Calu3 (cell line): Measurements from ENCODE around the gene TNFAIP3. TPM values are rescaled to one million over a fixed set of nuclear protein-coding genes. Genes with fewer than 3 reads are reported as not detected.

Experiments
- BruUV-seq: library from RNA; stranded (reverse); fragments of 400-500 nt; replicated peaks from 2 replicates; lab custom pipeline; 2021; lab: Mats Ljungman, UMichigan
- CTCF ChIA-PET: fragments of 300-600 bp; sonication (Branson Sonifier 250); formaldehyde crosslinking; loops from one replicate; lab custom pipeline; 2022; ENCODE audit warnings: antibody characterized with exemption; lab: Charles Lee
- DNase-seq: peaks from one replicate; pipeline ENCODE4 v3.0.0; 2022
- H3K27ac Mint-ChIP-seq: one replicate; pipeline ENCODE4 v1.8.0; 2022; ENCODE audit warnings: mixed read lengths; ENCODE audit not compliant: unreplicated experiment
- H3K27me3 Mint-ChIP-seq: one replicate; pipeline ENCODE4 v1.8.0; 2022; ENCODE audit warnings: mixed read lengths; ENCODE audit not compliant: unreplicated experiment
- H3K36me3 Mint-ChIP-seq: one replicate; pipeline ENCODE4 v1.8.0; 2022; ENCODE audit warnings: mild to moderate bottlenecking, moderate library complexity, mixed read lengths; ENCODE audit not compliant: insufficient read depth, unreplicated experiment
- H3K4me1 Mint-ChIP-seq: one replicate; pipeline ENCODE4 v1.8.0; 2022; ENCODE audit warnings: mild to moderate bottlenecking, low read depth, mixed read lengths; ENCODE audit not compliant: unreplicated experiment
- H3K4me3 Mint-ChIP-seq: one replicate; pipeline ENCODE4 v1.8.0; 2022; ENCODE audit warnings: mild to moderate bottlenecking, low read depth, moderate library complexity, mixed read lengths; ENCODE audit not compliant: unreplicated experiment
- H3K9me3 Mint-ChIP-seq: one replicate; pipeline ENCODE4 v1.8.0; 2022; ENCODE audit warnings: low read depth, mixed read lengths; ENCODE audit not compliant: unreplicated experiment
- CTCF ChIP-seq: fragments of 200-600 bp; IDR thresholded peaks from one replicate; pipeline ENCODE4 v1.8.0; 2022; ENCODE audit warnings: antibody characterized with exemption; ENCODE audit not compliant: unreplicated experiment
- intact Hi-C: fragments of 100-400 bp; cut with micrococcal nuclease; formaldehyde crosslinking; loops from one replicate; pipeline ENCODE4 v1.10.0; 2022; ENCODE audit not compliant: unreplicated experiment
- total RNA-seq: library from RNA; stranded (reverse); gene quantifications from 2 replicates; pipeline ENCODE4 v1.2.3, GENCODE V29; 2022

TNFAIP3 gene
- total RNA-seq, 1 experiment from 2014 or later: 22.6 TPM

DNA sequence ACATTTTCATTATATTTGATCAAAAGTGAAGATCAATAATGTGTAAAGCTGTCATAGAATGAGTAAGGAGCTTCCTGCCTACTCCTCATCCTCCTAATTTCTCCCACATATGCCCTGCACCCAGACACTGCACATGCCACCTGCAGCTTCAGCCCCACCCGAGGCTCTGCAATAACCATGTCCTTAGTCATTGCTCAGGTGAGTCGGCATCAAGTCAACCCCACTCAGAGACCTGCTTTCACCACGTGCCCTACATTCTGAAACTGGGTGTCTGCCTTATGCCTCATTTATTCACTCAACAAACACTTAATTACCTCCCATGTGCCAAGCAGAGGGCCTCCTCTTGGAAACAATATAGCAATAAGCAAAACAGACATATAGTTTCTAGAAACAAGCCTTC lies 15.4 kb upstream of the TNFAIP3 start:
- no peaks in the 10 kb centered on the region for H3K36me3 Mint-ChIP-seq
- no peak for TF ChIP-seq CTCF
- intact Hi-C loops: no loop called here
- peak; percentile 17 for DNase-seq
- H3K27me3 Mint-ChIP-seq: no peaks in the 10 kb centered on the region
- BruUV-seq: no TSS peak
- no peaks in the 10 kb centered on the region for H3K9me3 Mint-ChIP-seq
- peaks cover 21% of the 10 kb centered on the region for H3K4me1 Mint-ChIP-seq
- no peak overlapping the region for H3K27ac Mint-ChIP-seq
- no peak overlapping the region for H3K4me3 Mint-ChIP-seq
- CTCF ChIA-PET: no interaction called here

- Mint-ChIP-seq H3K36me3 (no peaks in the 10 kb centered on the region), H3K27me3 (no peaks in the 10 kb centered on the region), H3K4me3 (no peak overlapping the region), H3K9me3 (no peaks in the 10 kb centered on the region), H3K27ac (no peak overlapping the region), H3K4me1 (peaks cover 21% of the 10 kb centered on the region)
- no peak for DNase-seq
- CTCF ChIA-PET: no interaction called here
- intact Hi-C loops: no loop called here
- BruUV-seq: no TSS peak
- TF ChIP-seq CTCF: no peak
Observed at GRCh38 chr6:137852346-137852745, 14.7 kb upstream of the TNFAIP3 start.

- no peaks in the 10 kb centered on the region for H3K36me3 Mint-ChIP-seq
- BruUV-seq: no TSS peak
- H3K9me3 Mint-ChIP-seq: no peaks in the 10 kb centered on the region
- CTCF ChIA-PET: interaction anchor here (0.7 kb wide), 1 partner anchor 11 kb away, joined by 3 read pairs; no protein-coding TSS in a partner anchor
- H3K4me3 Mint-ChIP-seq: no peak overlapping the region
- no peak overlapping the region for H3K27ac Mint-ChIP-seq
- intact Hi-C loops: no loop called here
- DNase-seq: no peak
- TF ChIP-seq CTCF: no peak
- no peaks in the 10 kb centered on the region for H3K27me3 Mint-ChIP-seq
- peaks cover 21% of the 10 kb centered on the region for H3K4me1 Mint-ChIP-seq
Observed at GRCh38 chr6:137852811-137853210, 14.2 kb upstream of the TNFAIP3 start.

DNA sequence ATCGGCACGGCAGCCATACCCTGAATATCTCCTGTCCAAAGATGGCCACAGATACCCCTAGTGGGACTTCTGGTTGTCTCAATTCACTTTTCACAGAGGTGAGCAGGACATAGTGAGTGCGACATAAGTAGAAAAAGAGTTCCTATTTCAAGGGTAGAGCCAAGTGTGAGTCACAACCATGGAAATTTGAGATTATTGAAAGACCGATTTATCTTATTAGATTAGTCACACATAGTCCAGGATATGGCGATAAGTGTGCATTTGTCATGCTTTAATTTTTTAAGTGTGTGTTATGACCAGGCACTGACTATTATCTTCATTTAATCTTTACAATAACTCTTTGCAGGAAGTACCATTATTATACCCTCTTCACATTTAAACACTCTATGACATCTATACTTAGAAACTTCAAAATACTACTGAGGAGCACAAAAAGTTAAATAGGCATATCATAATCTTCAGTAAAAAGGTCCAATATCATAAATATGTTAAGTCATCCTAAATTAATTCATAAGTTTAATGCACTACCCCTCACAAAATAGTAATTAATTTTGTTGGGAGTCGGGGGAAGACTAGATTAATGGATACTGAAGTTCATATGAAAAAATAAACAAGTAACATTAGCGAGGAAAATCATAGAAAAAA lies 13.4 kb upstream of the TNFAIP3 start:
- DNase-seq: no peak
- no TSS peak for BruUV-seq
- CTCF ChIA-PET: interaction anchor here (0.7 kb wide), 1 partner anchor 10 kb away, joined by 3 read pairs; no protein-coding TSS in a partner anchor
- Mint-ChIP-seq H3K27me3 (no peaks in the 10 kb centered on the region), H3K27ac (peak overlapping the region; percentile 50), H3K9me3 (no peaks in the 10 kb centered on the region), H3K36me3 (no peaks in the 10 kb centered on the region), H3K4me1 (peaks cover 21% of the 10 kb centered on the region), H3K4me3 (no peak overlapping the region)
- intact Hi-C loops: no loop called here
- TF ChIP-seq CTCF: no peak
